ENCODE measurements around the gene NRXN3. TPM values are rescaled to one million over a fixed set of nuclear protein-coding genes. Genes with fewer than 3 reads are reported as not detected.

NRXN3 gene
- total and polyA plus RNA-seq, 8 donors, result 0.29 to 41.1 (median 9.1) TPM

DNA sequence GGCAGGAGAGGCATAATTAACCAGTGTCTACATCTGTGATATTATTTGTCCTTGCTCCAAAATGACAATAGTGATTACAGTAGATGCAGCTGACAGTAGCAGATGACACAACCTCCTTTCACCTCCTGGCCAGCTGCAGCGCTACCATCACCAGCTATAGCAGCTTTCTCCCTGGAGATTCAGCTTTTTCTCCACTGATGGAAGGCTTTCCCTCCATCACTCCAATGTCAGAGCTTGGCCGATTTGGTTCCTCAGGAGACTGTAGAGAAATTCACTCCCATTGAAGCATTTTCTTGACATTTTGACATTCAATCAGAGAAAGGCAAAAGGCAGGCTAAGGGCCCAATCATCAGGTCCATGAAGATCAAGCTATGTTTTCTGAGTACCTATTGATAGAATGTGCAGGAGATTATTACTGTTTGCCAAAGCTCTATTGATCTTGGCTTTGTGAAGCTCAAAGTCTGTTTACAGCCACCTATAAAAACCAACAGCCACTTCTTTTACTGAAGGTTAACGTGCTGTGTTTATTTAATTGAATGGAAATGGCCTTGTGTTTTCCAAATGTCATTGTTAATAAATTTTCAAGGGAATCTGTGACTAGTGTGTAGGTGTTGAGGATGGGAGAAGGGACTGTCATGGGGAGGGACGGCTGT is 1256.1 kb downstream of the NRXN3 start:
- 44 to 65% (median 55%) methylated on average over 4 of the region's 4 CpGs for WGBS, 5 donors
- DNase-seq, result no peak
- H3K27ac ChIP-seq, result no peak overlapping the region
- H3K36me3 ChIP-seq, result no peaks in the 10 kb centered on the region
- intact Hi-C loops (cut with DNase I; ENCODE audit: low total_unique reads), result no loop called here
- TF ChIP-seq, protein P1, sequence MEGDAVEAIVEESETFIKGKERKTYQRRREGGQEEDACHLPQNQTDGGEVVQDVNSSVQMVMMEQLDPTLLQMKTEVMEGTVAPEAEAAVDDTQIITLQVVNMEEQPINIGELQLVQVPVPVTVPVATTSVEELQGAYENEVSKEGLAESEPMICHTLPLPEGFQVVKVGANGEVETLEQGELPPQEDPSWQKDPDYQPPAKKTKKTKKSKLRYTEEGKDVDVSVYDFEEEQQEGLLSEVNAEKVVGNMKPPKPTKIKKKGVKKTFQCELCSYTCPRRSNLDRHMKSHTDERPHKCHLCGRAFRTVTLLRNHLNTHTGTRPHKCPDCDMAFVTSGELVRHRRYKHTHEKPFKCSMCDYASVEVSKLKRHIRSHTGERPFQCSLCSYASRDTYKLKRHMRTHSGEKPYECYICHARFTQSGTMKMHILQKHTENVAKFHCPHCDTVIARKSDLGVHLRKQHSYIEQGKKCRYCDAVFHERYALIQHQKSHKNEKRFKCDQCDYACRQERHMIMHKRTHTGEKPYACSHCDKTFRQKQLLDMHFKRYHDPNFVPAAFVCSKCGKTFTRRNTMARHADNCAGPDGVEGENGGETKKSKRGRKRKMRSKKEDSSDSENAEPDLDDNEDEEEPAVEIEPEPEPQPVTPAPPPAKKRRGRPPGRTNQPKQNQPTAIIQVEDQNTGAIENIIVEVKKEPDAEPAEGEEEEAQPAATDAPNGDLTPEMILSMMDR (IDR thresholded peaks at IDR 0.05), result no peak
- no peak for TF ChIP-seq POLR2AphosphoS5 (IDR thresholded peaks at IDR 0.05)
- TF ChIP-seq EP300 (IDR thresholded peaks at IDR 0.05), result no peak
- no peak for TF ChIP-seq POLR2A (IDR thresholded peaks at IDR 0.05)
- H3K9me3 ChIP-seq, result no peaks in the 10 kb centered on the region
- peaks cover 0 to 8% (median 0%) of the 10 kb centered on the region in 4 donors for H3K4me1 ChIP-seq
- no peak overlapping the region for H3K4me3 ChIP-seq
- H3K27me3 ChIP-seq, result no peaks in the 10 kb centered on the region

DNA sequence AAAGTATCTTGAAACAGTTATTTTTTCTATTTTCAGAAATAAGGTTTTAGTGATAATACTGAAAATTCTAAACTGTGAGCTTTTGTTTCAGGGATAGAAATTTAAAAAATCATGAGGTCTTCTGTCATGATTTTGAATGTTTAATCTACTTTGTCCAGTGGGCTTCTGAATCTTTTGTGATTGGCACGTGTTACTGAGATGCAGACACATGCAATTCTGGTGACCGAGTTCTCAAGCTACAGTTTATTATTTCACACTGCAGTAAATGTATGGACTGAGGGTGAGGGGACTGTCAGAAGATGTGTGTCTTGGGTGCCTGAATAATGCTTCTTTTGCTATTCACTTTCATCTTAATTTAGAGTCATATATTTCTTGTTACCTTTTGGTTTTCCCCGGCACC is 1262.5 kb downstream of the NRXN3 start:
- Histone ChIP-seq H3K27me3 (no peaks in the 10 kb centered on the region), H3K9me3 (no peaks in the 10 kb centered on the region), H3K27ac (no peak overlapping the region), H3K4me1 (peaks cover 0 to 4% (median 0%) of the 10 kb centered on the region in 4 donors), H3K36me3 (no peaks in the 10 kb centered on the region), H3K4me3 (no peak overlapping the region)
- WGBS, 5 donors, result 65 to 98% (median 89%) methylated on average over 3 of the region's 3 CpGs
- intact Hi-C loops (cut with DNase I; ENCODE audit: low total_unique reads), result no loop called here
- DNase-seq, result no peak
- no peak for TF ChIP-seq POLR2A (IDR thresholded peaks at IDR 0.05)
- TF ChIP-seq, protein P1 (IDR thresholded peaks at IDR 0.05), result no peak
- no peak for TF ChIP-seq POLR2AphosphoS5 (IDR thresholded peaks at IDR 0.05)
- TF ChIP-seq EP300 (IDR thresholded peaks at IDR 0.05), result no peak

DNA sequence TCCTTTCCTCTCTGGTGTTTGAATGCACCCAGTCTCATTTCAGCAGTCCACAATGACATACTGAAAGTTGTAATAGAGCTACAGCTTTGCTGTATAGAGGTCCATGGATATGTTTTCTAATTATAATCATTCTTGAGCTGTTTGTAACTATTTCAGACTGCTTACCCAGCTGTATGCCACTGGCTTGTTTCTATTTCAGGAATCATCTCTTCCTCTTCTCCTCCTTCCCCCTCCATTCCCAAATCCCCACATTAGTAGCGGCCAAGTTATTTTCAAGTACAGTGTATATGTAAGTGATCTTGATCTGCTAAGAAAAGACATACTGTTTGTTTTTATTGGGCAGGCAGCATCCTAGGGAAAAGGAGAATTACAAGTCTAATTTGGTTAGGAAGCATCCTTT is 1266.2 kb downstream of the NRXN3 start:
- peak in 1 of 2 donors; percentile 14 for DNase-seq
- Histone ChIP-seq H3K27me3 (no peaks in the 10 kb centered on the region), H3K4me1 (peaks cover 0 to 11% (median 5%) of the 10 kb centered on the region in 4 donors), H3K36me3 (no peaks in the 10 kb centered on the region), H3K4me3 (no peak overlapping the region), H3K9me3 (no peaks in the 10 kb centered on the region), H3K27ac (peak overlapping the region in 1 of 5 donors; percentile 24)
- WGBS, 5 donors, result 49 to 85% (median 71%) methylated on average over 1 of the region's 1 CpG
- intact Hi-C loops (cut with DNase I; ENCODE audit: low total_unique reads), result no loop called here
- TF ChIP-seq, protein P1 (IDR thresholded peaks at IDR 0.05), result no peak
- TF ChIP-seq POLR2AphosphoS5 (IDR thresholded peaks at IDR 0.05) (no peak), EP300 (IDR thresholded peaks at IDR 0.05) (no peak), POLR2A (IDR thresholded peaks at IDR 0.05) (no peak)

DNA sequence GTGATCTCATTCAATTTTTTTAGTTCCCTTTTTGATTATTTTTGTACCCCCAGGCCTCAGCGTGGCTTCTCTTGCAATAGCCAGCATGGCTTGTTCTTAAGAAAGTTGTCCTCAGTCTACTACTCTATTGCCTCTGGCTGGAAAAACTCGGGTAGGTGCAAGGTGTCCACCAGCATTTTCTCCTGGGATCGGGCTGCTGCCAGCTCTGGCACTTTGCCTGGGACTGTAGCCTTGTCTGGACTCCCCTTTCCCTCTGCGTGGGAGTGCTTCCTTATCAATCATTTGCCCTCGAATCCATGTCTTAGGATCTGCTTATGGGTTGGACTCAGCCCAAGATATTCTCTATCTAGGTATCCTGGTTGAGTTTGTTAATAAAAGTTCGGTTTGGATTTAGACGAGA is 1267.8 kb downstream of the NRXN3 start:
- TF ChIP-seq EP300 (IDR thresholded peaks at IDR 0.05) (no peak), POLR2A (IDR thresholded peaks at IDR 0.05) (no peak), POLR2AphosphoS5 (IDR thresholded peaks at IDR 0.05) (no peak)
- TF ChIP-seq, protein P1 (IDR thresholded peaks at IDR 0.05), result no peak
- H3K4me3 ChIP-seq, result no peak overlapping the region
- intact Hi-C loops (cut with DNase I; ENCODE audit: low total_unique reads), result no loop called here
- H3K4me1 ChIP-seq, result peaks cover 0 to 11% (median 5%) of the 10 kb centered on the region in 4 donors
- peak in 1 of 2 donors; percentile 16 for DNase-seq
- no peaks in the 10 kb centered on the region for H3K36me3 ChIP-seq
- no peak overlapping the region for H3K27ac ChIP-seq
- 34 to 47% (median 42%) methylated on average over 7 of the region's 7 CpGs for WGBS, 5 donors
- H3K9me3 ChIP-seq, result no peaks in the 10 kb centered on the region
- H3K27me3 ChIP-seq, result no peaks in the 10 kb centered on the region

Data from stomach (tissue), 9 donors.